Measurements from ENCODE around the gene NCBP1. TPM values are rescaled to one million over a fixed set of nuclear protein-coding genes. Genes with fewer than 3 reads are reported as not detected.

The NCBP1 gene
- total RNA-seq (2022; extraction: Qiagen RNA extraction): 26.1 to 28.4 TPM (median 27.3 TPM) in 5 replicates

GRCh38 chr9:97632985-97633858 is at the start of gene NCBP1, which contains the start of gene TSTD2:
NCBP1 (plus strand) TSS chr9:97633821; CDS start chr9:97633882, 61 bp downstream.
TSTD2 (minus strand) TSS chr9:97633368; CDS start chr9:97627562, 5,806 bp downstream.

GRCh38 chr9:97696803-97697601 is 63.4 kb downstream of the NCBP1 start, which contains the start of gene XPA:
XPA (minus strand) TSS chr9:97697340; CDS start chr9:97697292, 48 bp downstream.

Other genes with a start within 250 kb of the NCBP1 start
- 11.0 to 14.1 TPM (median 12.3 TPM) in 5 replicates for gene TDRD7, start 221.7 kb upstream of the NCBP1 start, total RNA-seq (2022; extraction: Qiagen RNA extraction)
- gene TMOD1, start 132.2 kb upstream of the NCBP1 start, total RNA-seq (2022; extraction: Qiagen RNA extraction): 2.3 to 2.9 TPM (median 2.5 TPM) in 5 replicates
- 10.2 to 11.4 TPM (median 10.9 TPM) in 5 replicates for gene TSTD2, start 453 bp upstream of the NCBP1 start, total RNA-seq (2022; extraction: Qiagen RNA extraction)
- gene XPA, start 63.5 kb downstream of the NCBP1 start, total RNA-seq (2022; extraction: Qiagen RNA extraction): 12.0 to 13.9 TPM (median 12.8 TPM) in 5 replicates
- 3.2 to 4.5 TPM (median 4.0 TPM) in 5 replicates for gene FOXE1, start 219.4 kb downstream of the NCBP1 start, total RNA-seq (2022; extraction: Qiagen RNA extraction)

Measured in A549 treated with CORT108297 at 1 μM for 4 hours (cell line).